GM19452 (cell line): ENCODE measurements around the gene WDFY3.
"Not testable (repeated sequence)": the region's sequence is repeated elsewhere in the genome, so short reads cannot be mapped to it uniquely, and the experiment has no call there.

ENCODE experiments used
- ATAC-seq: cut with Tn5 transposase; IDR thresholded peaks from one replicate; pipeline ENCODE4 v1.9.1; 2021; ENCODE audit not compliant: unreplicated experiment

Gene WDFY3

GRCh38 chr4:84722720-84723119, 243.8 kb downstream of the WDFY3 start:
- no peak for ATAC-seq

- ATAC-seq = no peak
These were observed 247.4 kb downstream of the WDFY3 start for GRCh38 chr4:84719115-84719514.

GRCh38 chr4:84718699-84719098, 247.8 kb downstream of the WDFY3 start:
- ATAC-seq = no peak

- no peak for ATAC-seq
These were observed 255.9 kb downstream of the WDFY3 start for GRCh38 chr4:84710548-84710947.

GRCh38 chr4:84708406-84709135, 257.9 kb downstream of the WDFY3 start:
- ATAC-seq = no peak

- ATAC-seq = no peak
These were observed 260.2 kb downstream of the WDFY3 start for GRCh38 chr4:84706286-84706685.

- no peak for ATAC-seq
These were observed 267.4 kb downstream of the WDFY3 start for GRCh38 chr4:84699001-84699671.

GRCh38 chr4:84697615-84698201, 268.8 kb downstream of the WDFY3 start:
- no peak for ATAC-seq

- ATAC-seq = no peak
These were observed 269.3 kb downstream of the WDFY3 start for GRCh38 chr4:84697159-84697558.

GRCh38 chr4:84691800-84692199, 274.7 kb downstream of the WDFY3 start:
- no peak for ATAC-seq

- no peak for ATAC-seq
These were observed 275.3 kb downstream of the WDFY3 start for GRCh38 chr4:84691170-84691691.

GRCh38 chr4:84690481-84690880, 276.0 kb downstream of the WDFY3 start:
- ATAC-seq = no peak

GRCh38 chr4:84689197-84689596, 277.3 kb downstream of the WDFY3 start:
- no peak for ATAC-seq

- no peak for ATAC-seq
These were observed 277.9 kb downstream of the WDFY3 start for GRCh38 chr4:84688605-84689004.

- ATAC-seq = no peak
These were observed 281.4 kb downstream of the WDFY3 start for GRCh38 chr4:84685105-84685504.

GRCh38 chr4:84684361-84684760, 282.1 kb downstream of the WDFY3 start:
- no peak for ATAC-seq

- ATAC-seq = no peak
These were observed 283.2 kb downstream of the WDFY3 start for GRCh38 chr4:84683064-84683850.

- ATAC-seq = not testable (repeated sequence)
These were observed 283.8 kb downstream of the WDFY3 start for GRCh38 chr4:84682661-84683060.

GRCh38 chr4:84681486-84682274, 284.8 kb downstream of the WDFY3 start:
- no peak for ATAC-seq

- no peak for ATAC-seq
These were observed 285.5 kb downstream of the WDFY3 start for GRCh38 chr4:84680956-84681355.
